ENCODE measurements around the gene PDE6G.
A peak's percentile ranks its signal among the peaks of the same experiment; 100 is the strongest.

Gene PDE6G

DNA sequence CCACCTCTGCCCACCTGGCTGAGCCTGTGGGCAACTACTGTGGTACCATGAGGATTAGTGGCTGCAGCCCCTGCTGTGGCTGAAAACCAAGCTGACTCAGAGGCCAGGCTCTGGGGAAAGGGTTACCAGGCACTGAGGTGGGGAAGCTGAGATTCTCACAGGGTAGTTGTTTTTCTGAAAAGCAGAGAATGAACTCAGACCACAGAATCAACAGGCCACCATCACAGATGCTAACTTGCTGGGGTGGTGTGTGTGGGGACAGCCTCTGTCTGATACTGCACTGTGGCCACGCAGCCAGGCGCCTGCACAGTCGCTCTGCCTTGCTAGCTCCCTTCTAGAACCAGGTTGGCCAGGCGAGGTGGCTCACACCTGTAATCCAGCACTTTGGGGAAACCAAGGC, 48.3 kb downstream of the PDE6G start:
- DNase-seq (ENCODE audit: extremely low read depth, low read depth): no peak
- TF ChIP-seq, protein P1, sequence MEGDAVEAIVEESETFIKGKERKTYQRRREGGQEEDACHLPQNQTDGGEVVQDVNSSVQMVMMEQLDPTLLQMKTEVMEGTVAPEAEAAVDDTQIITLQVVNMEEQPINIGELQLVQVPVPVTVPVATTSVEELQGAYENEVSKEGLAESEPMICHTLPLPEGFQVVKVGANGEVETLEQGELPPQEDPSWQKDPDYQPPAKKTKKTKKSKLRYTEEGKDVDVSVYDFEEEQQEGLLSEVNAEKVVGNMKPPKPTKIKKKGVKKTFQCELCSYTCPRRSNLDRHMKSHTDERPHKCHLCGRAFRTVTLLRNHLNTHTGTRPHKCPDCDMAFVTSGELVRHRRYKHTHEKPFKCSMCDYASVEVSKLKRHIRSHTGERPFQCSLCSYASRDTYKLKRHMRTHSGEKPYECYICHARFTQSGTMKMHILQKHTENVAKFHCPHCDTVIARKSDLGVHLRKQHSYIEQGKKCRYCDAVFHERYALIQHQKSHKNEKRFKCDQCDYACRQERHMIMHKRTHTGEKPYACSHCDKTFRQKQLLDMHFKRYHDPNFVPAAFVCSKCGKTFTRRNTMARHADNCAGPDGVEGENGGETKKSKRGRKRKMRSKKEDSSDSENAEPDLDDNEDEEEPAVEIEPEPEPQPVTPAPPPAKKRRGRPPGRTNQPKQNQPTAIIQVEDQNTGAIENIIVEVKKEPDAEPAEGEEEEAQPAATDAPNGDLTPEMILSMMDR (IDR thresholded peaks at IDR 0.05; ENCODE audit: low read depth, low read length): no peak

GRCh38 chr17:81607431-81607830, 48.9 kb downstream of the PDE6G start:
- TF ChIP-seq, protein P1 (IDR thresholded peaks at IDR 0.05; ENCODE audit: low read depth, low read length): no peak
- no peak for DNase-seq (ENCODE audit: extremely low read depth, low read depth)

DNA sequence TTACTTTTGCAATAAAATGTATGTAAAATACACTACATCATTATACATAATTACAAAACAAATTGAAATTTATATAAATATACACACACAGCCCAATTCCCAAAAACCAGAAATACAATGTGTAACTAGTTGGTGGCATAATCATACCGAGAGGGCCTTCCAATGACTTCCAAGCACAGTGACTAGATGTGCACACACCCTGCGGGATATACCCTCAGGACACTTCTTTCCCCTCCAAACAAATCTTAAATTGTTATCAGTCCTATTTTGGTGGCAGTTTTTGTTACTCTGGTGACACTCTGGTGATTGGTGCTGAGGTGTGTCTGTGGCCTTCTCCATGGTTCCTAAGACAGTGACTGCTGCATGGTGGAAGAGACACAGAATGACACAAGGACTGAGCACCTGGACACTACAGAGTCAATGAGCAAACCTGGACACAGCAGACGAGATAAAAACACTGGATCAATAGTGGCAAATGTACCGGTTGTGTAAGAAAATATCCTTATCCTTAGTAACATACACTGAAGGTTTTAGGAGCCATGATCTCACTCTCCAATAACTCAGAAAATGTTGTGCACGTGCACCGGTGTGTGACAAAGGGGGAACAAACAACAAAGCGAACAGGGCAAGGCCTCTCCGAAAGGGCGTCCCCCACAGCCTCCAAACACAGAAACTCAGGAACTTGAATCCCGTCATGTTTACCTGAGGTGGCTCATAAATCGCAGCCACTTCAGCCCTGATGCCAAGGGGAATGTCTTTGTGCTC, 52.3 kb downstream of the PDE6G start:
- no peak for DNase-seq (ENCODE audit: extremely low read depth, low read depth)
- TF ChIP-seq, protein P1 (IDR thresholded peaks at IDR 0.05; ENCODE audit: low read depth, low read length): no peak

GRCh38 chr17:81601525-81602120, 54.7 kb downstream of the PDE6G start:
- TF ChIP-seq, protein P1 (IDR thresholded peaks at IDR 0.05; ENCODE audit: low read depth, low read length): peak; percentile 75
- DNase-seq (ENCODE audit: extremely low read depth, low read depth): peak; percentile 37
